HUDEP-2 (cell line): ENCODE measurements around the gene HUNK.
A peak's percentile ranks its signal among the peaks of the same experiment; 100 is the strongest.
"Not testable (repeated sequence)": the region's sequence is repeated elsewhere in the genome, so short reads cannot be mapped to it uniquely, and the experiment has no call there.

Source experiments
- DNase-seq, 76 experiments: peaks; one replicate each; lab custom pipeline; 2025; ENCODE audit not compliant: unreplicated experiment in 76 of 76; lab: John Stamatoyannopoulos, UW

Gene HUNK

GRCh38 chr21:31946876-31947550, 74.2 kb downstream of the HUNK start:
- not testable (repeated sequence) for DNase-seq

DNA sequence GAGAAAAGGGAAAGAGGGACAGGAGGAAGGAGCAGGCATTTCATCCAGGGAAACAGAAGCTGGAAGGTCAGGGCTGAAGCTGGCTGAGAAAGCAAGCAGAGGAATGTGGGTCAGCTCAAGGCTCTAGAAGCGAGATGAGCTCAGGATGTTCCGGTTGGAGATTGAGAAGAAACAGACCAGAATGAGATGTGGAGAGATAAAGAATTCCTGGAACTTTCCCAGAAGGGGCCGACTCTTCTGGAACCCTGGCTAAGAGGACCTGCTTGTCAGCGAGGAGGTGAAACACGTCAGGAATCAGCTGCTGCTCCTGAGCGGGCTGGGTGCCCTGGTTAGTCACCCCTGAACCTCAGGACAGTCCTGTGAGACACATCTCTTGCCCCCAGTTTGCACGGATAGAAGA, 75.9 kb downstream of the HUNK start:
- no peak for DNase-seq

- DNase-seq: no peak
These were observed 80.0 kb downstream of the HUNK start for GRCh38 chr21:31952828-31953227.

GRCh38 chr21:31957631-31958030, 84.8 kb downstream of the HUNK start:
- no peak for DNase-seq

DNA sequence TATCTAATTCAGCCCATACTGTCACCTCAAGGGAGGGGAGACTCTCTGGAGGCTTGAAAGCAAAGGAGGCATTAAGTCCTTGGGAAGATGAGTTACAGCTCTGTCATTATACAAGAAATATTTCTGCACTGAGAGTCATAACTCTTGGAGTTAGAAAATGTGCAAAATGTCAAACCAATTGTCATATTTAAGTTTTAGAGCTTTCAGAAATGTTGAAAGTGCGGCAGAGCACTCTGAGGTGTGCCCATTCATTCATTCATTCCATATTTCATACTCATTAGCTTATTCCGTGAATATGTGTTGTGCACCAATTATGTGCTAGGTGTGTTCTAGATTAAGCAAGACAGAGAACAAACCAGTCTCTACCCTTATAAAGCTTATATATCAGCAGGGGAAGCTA, 87.1 kb downstream of the HUNK start:
- no peak for DNase-seq

GRCh38 chr21:31961027-31961426, 88.2 kb downstream of the HUNK start:
- DNase-seq: no peak

DNA sequence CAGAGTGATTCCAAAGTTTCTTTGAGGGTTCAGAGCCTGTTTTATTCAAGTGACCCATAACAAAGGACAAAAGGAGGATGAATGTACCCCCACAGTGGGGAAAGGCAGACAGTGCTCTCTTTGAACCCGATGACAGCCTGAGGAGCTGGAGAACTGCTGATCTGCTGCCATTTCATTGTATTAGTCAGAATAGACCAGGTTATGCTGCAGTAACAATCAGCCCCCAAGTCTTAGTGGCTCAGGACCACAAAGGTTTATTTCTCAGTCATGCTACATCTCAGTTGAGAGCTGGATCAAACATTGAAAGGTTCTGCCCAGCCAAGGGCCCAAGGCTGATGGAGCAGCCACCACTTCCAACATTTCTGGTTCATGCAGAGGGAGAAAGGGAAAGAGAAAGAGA, 88.9 kb downstream of the HUNK start:
- no peak for DNase-seq

DNA sequence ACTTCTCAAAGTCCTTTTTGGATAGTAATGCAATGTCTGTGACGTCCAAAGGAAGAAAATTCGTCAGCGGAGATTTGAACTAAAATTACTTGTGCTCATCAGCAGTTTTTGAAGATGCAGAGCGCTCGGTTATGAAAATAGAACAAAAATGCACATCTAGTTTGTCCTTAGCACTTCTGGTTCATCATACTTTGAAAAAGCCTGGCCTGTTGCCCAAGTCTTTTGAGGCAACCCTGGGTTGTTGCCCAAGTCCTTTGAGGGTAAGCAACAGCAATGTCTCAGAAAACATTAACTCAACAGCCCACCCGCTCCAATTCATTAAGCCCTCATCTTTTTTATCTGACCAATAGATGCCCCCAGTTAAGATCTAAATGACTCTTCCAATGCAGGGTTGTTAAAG, 91.9 kb downstream of the HUNK start:
- no peak for DNase-seq

- DNase-seq: no peak
These were observed 94.5 kb downstream of the HUNK start for GRCh38 chr21:31967334-31967733.

- no peak for DNase-seq
These were observed 99.8 kb downstream of the HUNK start for GRCh38 chr21:31972622-31973021.

DNA sequence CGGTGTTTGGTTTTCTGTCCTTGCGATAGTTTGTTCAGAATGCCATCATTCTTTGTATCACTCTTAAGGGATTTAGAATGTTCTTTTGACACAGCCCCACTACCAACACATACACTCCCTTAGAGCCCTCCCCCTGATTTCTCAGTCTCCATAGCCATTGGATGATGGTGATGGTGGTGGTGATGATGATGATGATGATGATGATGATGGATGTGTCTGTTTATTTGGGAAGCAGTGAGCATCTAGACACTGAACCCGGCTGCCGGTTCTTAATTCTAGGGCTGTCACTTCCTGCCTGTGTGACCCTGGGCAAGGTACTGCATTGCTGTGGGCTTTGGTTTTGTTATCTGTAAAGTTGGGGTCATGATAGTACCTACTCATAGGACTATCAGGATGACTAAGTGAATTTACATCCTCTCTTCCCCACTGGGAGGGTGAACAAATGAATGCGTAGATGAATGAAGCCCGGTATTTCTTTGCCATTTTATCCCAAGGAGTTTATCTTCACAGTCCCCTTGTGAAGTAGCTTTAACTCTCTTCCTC, 100.7 kb downstream of the HUNK start:
- DNase-seq: no peak

- DNase-seq: peak in 1 of 76 experiments; percentile 17
These were observed 101.7 kb downstream of the HUNK start for GRCh38 chr21:31974454-31974985.

DNA sequence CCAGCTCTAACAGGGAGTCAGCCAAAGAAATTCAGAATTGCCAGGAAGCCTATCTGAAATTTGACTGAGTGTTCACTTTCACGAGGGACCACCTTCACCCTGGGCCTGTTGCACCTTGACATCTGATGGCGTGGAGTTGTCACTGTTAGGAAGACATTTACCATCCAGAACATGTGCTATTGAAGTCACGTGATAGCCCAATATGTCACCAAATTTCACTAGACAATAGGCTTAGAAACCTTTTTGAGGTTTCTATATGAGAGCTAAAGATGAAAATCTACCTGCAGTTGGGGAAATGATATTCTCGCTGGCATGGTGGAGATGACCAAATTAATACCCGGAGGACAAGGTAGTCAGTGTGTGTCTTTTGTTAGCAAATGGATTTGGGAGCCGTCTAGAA, 102.7 kb downstream of the HUNK start:
- no peak for DNase-seq

DNA sequence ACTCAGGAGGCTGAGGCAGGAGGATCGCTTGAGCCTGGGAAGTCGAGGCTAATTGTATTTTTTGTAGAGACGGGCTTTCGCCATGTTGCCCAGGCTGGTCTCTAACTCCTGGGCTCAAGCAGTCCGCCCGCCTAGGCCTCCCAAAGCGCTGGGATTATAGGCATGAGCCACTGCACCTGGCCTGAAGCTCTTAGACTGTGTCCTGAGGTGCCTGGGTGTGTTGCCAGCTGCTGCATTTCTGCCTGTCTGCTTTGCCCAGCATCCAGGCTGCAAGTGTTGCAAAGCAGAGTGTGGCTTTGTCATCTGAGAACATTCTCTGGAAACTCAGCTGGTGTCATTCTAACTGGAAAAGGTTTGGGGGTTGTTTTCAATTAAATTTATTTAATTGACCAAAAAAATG, 105.0 kb downstream of the HUNK start:
- DNase-seq: no peak

DNA sequence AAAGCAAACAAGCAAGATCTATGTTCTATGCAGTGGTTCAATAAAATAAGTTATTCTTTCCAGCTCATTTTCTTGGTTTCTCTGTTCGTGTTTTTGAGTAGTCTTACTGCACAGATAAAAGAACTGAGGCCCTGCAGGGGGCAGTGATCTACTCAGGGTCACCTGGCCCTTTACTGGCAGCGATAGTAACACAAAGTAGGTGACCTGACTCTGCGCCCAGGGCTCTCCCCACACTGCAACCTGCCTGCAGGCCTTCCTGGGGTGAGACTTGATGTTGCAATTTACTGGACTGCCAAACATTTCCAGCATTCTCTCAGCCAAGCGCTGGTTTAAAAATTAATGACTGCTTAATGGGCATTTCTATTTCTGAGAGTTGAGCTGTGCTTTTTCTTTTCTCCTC, 110.3 kb downstream of the HUNK start:
- peak in 1 of 76 experiments; percentile 5 for DNase-seq

- no peak for DNase-seq
These were observed 110.7 kb downstream of the HUNK start for GRCh38 chr21:31983554-31983953.

DNA sequence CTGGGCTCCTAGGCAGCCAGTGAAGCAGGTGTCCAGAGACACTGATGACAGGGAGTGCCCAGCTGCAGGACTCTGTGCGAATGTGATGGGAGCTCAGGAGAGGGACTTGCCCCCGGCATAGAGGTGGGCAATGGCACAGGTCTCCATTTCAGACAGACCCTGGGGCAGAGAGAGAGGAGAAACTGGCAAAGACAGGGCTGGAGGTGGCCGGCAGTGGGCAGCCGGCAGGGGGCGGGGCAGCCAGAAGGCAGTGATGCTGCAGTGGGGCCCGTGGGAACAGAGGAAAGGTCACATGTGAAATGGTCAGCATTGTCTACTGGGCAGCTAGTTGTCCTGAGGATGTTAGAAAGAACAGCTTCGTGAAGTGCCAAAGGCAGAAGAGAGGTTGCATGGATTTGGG, 112.6 kb downstream of the HUNK start:
- DNase-seq: no peak

DNA sequence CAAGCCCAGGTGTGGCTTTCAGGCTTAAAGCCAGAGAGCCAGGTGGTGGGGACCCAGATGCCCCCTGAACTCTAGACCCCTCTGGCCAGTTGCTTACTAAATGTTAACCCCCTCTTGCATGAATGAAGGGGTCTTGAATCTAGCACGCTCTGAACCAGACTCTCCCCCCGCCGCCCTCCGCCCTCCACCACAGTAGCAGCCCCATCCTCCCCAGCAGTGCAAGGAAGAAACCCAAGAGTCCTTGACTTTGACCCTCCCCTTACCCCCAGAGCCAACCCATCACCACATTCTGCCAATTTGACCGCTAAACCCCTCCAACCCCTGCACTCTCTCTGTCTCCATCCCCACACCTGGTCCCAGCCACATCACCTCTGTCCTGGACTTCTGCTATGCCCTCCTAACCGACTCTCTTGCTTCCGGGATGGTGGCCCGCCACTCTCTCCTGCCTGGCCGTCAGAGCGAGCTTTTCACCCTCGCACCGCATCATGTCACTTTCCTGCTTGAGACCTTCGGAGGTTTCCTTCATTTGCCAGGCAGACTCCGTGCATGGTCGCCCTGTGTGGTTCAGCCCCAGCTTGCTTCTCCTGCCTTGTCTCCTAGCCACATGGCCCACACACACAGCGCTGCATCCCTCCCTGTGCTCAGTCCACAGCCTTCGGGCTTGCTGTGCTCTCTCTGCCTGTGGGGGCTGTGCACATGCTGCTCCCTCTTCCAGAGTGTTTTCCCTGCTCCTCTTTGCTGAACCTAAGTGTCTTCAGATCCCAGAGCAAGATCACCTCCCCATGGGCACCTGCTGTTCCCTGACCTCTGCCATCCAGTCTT, 113.4 kb downstream of the HUNK start:
- DNase-seq: no peak

DNA sequence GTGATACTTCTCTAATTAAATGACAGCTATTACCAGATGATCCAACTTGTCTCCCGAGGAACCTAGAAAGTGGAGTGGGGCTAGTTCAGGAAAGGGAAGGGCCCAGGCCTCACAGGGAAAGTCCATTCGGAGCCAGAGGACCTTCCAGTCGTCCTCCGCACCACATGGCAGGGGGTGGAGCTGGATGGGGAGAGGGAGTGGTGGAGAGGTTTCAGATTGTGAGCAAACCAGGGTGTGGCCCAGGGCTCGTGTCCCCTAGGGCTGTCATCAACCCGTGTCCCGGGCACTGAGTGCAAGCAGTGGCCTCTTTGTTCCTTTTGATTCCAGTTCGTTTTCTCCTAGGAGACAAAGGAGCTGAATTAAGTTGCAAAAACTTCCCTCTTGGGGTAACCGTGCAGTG, 114.9 kb downstream of the HUNK start:
- DNase-seq: peak in 4 of 76 experiments; percentile 10 to 34 (median 11)

GRCh38 chr21:31988492-31989290, 115.9 kb downstream of the HUNK start:
- DNase-seq: no peak
